Lower leg skin (tissue), 4 donors: ENCODE data around the gene TSNAXIP1. TPM values are rescaled to one million over a fixed set of nuclear protein-coding genes. Genes with fewer than 3 reads are reported as not detected.

Experiments
- DNase-seq, 2 donors: peaks; one replicate each; pipeline ENCODE4 v3.0.0-alpha.2; 2019; ENCODE audit warnings: low spot score in 2 of 2
- H3K4me3 ChIP-seq: fragments of 200-600 bp; sonication (generic); 2 replicates; pipeline ENCODE4 v1.5.1; 2017; ENCODE audit warnings: mild to moderate bottlenecking, low read depth; ENCODE audit not compliant: poor library complexity, severe bottlenecking
- POLR2A ChIP-seq, 2 donors: fragments of 450-650 bp; IDR thresholded peaks; one replicate each; pipeline ENCODE4 v1.6.1; 2016 to 2017; ENCODE audit warnings: antibody characterized with exemption in 2 of 2, mild to moderate bottlenecking in 1 of 2, moderate library complexity in 1 of 2
- WGBS, 2 donors: methylation state at CpG; one replicate each; pipeline ENCODE4 v1.1.5; 2018; 5-methylcytosine and 5-hydroxymethylcytosine counted together
- intact Hi-C: fragments of 100-400 bp; cut with DNase I; formaldehyde crosslinking; loops from one replicate; pipeline ENCODE4 v1.15.0; 2023; ENCODE audit warnings: low total_unique reads
- total RNA-seq, 4 donors: library from RNA; depleted of rRNA; stranded (reverse); fragments of >200 nt; gene quantifications; one replicate each; pipeline ENCODE4 v1.1.0, GENCODE V29; 2016
- TF ChIP-seq, protein P1 (sequence below), 3 donors: fragments of 450-650 bp; IDR thresholded peaks; one replicate each; pipeline ENCODE4 v1.5.1; 2016; ENCODE audit warnings: antibody characterized with exemption in 3 of 3, mild to moderate bottlenecking in 3 of 3, moderate library complexity in 2 of 3

Gene TSNAXIP1
- total RNA-seq: under 1 TPM in 3 of 4 donors, not detected in 1; 0.15 to 0.75 (median 0.15) TPM

DNA sequence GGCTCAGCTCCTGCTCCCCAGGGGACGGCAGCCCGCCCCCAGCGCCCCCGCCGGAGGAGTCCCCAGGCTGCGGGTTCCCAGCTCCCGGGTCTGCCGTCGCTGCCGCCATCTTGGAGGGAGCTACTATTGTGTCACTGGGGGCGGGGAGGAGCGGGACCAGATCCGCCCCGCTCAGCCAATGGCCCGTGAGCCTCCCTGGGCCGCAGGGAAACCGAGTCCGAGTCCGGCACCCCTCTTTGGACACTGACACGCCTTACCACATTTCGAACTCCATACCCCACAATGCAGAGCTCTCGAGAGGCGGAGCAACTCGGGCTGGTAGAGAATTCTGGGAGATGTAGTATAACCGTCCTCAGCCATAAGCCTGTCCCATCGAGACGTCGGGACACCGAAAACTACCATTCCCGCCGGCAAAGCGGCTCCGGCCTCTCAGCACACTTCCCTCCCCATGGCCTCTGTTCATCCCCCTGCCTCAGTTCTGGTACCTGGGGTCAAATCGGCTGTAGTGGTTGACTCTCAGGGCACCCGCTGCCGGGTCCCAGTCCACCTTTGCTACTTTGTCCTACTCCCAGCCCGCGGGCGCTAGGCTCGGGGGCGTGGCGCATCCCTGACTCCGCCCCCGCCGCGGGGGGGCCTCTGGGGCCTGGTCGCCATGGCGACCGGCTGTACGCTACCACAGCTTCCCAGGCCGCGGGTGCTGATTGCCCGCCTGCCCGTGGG, at the start of gene TSNAXIP1, which contains the start of gene RANBP10:
TSS of gene TSNAXIP1 (plus strand) at position 462 of the 720 bp plus-strand sequence. CDS start 261 bp downstream, outside the sequence.
TSS of gene RANBP10 (minus strand) at position 133 of the 720 bp plus-strand sequence. CDS start at position 109, 24 bp downstream.
- peak; percentile 98 to 99 for DNase-seq
- intact Hi-C loops: no loop called here
- no peak for TF ChIP-seq POLR2A (IDR thresholded peaks at IDR 0.05)
- TF ChIP-seq, protein P1, sequence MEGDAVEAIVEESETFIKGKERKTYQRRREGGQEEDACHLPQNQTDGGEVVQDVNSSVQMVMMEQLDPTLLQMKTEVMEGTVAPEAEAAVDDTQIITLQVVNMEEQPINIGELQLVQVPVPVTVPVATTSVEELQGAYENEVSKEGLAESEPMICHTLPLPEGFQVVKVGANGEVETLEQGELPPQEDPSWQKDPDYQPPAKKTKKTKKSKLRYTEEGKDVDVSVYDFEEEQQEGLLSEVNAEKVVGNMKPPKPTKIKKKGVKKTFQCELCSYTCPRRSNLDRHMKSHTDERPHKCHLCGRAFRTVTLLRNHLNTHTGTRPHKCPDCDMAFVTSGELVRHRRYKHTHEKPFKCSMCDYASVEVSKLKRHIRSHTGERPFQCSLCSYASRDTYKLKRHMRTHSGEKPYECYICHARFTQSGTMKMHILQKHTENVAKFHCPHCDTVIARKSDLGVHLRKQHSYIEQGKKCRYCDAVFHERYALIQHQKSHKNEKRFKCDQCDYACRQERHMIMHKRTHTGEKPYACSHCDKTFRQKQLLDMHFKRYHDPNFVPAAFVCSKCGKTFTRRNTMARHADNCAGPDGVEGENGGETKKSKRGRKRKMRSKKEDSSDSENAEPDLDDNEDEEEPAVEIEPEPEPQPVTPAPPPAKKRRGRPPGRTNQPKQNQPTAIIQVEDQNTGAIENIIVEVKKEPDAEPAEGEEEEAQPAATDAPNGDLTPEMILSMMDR (IDR thresholded peaks at IDR 0.05): no peak
- H3K4me3 ChIP-seq: peak within 1 kb of the TSS; percentile 81
- 1% methylated on average over 39 to 41 of the region's 54 CpGs for WGBS, 2 donors

DNA sequence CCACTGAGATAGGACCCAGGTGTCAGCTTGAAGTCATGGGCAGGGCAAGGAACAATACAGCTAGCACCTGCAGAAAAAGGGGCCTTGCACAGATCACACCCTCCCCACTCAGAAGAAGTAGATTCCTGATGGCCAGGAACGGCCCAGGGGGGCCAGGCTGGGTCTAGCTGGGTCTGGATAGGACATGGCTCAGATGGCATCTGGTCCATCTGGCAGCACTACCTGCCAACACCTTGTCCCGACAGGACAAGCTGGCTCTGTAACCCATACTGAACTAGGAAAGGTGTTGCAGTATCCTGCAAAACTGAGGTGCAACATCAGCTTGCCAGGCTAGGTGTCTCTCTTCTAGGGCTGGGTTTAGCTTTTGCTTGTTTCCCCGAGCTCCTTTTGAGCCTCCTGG, 48.7 kb upstream of the TSNAXIP1 start:
- TF ChIP-seq POLR2A (IDR thresholded peaks at IDR 0.05): no peak
- TF ChIP-seq, protein P1 (IDR thresholded peaks at IDR 0.05): no peak
- 76 to 94% methylated on average over 3 of the region's 3 CpGs for WGBS, 2 donors

GRCh38 chr16:67758966-67759365, 47.7 kb upstream of the TSNAXIP1 start:
- WGBS, 2 donors: 82 to 83% methylated on average over 7 of the region's 7 CpGs
- intact Hi-C loops: no loop called here
- H3K4me3 ChIP-seq: no peak overlapping the region
- TF ChIP-seq POLR2A (IDR thresholded peaks at IDR 0.05): no peak
- TF ChIP-seq, protein P1 (IDR thresholded peaks at IDR 0.05): no peak
- DNase-seq: no peak

More for the DNA sequence above, 48.7 kb upstream of the TSNAXIP1 start:
- DNase-seq: no peak
- no peak overlapping the region for H3K4me3 ChIP-seq
- intact Hi-C loops: no loop called here

DNA sequence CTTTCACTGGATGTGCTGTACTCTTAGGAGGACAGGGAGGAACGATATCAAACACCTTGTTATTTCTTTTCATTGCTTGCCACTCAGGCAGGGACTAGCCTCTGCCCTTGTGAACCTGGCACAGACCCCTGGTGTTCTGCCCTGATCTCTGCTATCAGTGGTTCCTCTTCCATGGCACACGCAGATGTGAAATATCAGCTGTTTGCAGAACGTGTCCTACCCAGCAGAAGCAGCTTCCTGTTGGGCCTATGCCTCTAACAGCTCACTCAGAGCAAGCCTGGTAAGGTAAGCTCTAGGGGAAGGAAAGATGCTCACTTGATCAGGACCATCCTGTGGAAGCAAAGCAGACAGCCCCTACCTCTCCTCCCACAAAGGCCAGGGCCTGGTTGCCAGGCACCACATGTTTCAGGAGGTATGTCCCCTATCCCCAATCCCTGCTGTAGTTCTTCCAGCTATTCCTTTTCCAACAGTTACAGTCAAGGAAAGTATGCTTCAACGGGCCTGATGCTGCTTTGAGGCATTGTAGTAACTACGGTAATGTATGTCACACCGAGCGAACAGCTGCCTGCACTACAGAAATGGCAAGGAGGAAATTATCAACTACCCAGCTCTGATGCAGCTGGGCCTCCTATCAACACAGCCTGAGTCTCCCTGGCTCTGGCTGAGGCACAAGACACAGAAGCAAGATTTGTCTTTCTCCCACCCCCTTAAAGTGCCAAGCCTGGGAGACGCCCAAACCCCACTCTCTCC, 46.3 kb upstream of the TSNAXIP1 start:
- no peak overlapping the region for H3K4me3 ChIP-seq
- DNase-seq: no peak
- intact Hi-C loops: no loop called here
- TF ChIP-seq POLR2A (IDR thresholded peaks at IDR 0.05): no peak
- TF ChIP-seq, protein P1 (IDR thresholded peaks at IDR 0.05): no peak
- 47 to 67% methylated on average over 8 of the region's 8 CpGs for WGBS, 2 donors

- intact Hi-C loops: no loop called here
- 52 to 59% methylated on average over 4 of the region's 4 CpGs for WGBS, 2 donors
- no peak overlapping the region for H3K4me3 ChIP-seq
- no peak for DNase-seq
- no peak for TF ChIP-seq POLR2A (IDR thresholded peaks at IDR 0.05)
- TF ChIP-seq, protein P1 (IDR thresholded peaks at IDR 0.05): no peak
Measured at GRCh38 chr16:67760956-67761230, 45.8 kb upstream of the TSNAXIP1 start.
